Activated CD8-positive, alpha-beta memory T cell treated with anti-CD3 and anti-CD28 coated beads for 1 hour (primary cell): ENCODE data around the gene SEH1L.

ENCODE experiments used
- DNase-seq, 2 donors: peaks; one replicate each; pipeline ENCODE4 v3.0.0-alpha.2; 2020; ENCODE audit warnings: low read depth in 1 of 2; ENCODE audit errors: extremely low read depth in 1 of 2

The SEH1L gene

DNA sequence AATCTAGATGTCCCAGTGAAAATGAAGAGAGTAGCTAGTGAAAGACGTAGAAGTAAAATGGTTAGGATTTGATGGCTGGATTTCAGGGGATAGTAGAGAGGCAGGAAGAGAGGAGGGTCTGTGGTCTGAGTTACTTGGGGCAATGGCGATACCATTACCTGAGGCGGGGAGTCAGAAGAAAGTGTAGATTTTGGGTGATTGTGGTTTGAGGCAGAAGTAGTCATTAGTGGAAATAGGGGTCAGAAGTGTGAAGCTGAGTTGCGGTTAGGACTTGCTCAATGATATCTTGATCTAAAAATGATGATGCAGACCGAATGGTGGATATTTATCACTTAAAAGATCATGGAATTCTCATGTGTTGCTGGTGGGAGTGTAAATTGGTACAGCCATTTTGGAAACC, 84.4 kb downstream of the SEH1L start:
- DNase-seq, result no peak

DNA sequence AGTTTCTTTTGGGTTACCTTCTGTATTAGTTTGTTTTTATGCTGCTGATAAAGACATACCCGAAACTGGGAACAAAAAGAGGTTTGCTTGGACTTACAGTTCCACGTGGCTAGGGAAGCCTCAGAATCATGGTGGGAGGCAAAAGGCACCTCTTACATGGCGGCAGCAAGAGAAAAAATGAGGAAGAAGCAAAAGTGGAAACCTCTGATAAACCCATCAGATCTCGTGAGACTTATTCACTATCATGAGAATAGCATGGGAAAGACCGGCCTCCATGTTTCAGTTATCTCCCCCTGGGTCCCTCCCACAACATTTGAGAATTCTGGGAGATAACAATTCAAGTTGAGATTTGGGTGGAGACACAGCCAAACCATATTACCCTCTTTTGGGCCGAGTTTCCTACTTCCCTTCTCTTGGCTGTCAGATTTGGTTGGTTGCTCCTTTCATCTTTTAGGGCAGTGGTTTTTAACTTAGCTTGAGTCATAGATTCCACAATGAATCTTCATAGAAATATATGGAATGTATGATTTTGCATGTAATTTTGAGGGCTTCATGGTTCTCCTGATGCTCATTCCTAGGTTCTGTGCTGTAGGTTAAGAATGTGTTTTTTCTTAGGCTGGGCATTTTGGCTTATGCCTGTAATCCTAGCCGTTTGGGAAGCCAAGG, 87.6 kb downstream of the SEH1L start:
- no peak for DNase-seq

DNA sequence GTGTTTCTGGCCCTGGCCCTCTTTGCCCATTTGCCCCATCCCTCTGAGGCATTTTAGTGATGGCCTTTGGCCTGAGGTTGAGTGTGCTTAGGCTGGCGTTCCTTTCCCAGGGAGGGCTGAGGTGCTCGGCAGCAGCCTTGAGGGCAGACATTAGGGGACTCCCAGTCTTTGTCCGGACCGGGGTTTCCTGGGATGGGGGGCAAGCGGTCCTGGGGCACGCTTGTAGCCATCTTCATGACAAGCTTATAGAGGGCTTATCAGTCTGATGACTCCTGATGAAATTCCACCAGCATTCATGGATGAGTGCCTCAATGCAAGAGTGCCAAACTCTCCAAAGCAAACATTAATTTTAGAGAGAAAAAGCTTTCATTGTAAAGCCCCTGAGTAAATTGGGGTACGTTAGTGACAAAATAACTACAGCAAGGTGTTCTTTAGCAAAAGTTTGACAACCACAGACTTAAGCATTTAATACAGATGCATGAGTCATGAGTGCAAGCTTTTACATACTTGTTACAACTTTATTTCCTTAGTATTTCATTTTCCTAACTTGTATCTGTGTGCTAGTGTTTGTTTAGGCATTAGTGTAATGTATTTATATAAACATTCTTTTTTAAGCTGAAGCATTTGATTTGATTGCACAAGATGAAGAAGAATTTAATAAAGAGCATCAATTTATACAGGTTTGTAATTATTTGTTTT, 89.0 kb downstream of the SEH1L start:
- DNase-seq, result no peak
